Thymus (tissue), 11 donors: ENCODE measurements around the gene MIS18A. TPM values are rescaled to one million over a fixed set of nuclear protein-coding genes. Genes with fewer than 3 reads are reported as not detected.

Experiments
- DNase-seq, 9 donors: peaks; one replicate each; pipeline ENCODE4 v3.0.0-alpha.2; 2013; ENCODE audit warnings: low spot score in 9 of 9, low read depth in 6 of 9, missing footprints in 1 of 9
- H3K27ac ChIP-seq, 2 donors: one replicate each; pipeline ENCODE4 v1.5.1; 2013; ENCODE audit warnings: control low read depth in 1 of 2, low read depth in 1 of 2, low read length in 1 of 2, mild to moderate bottlenecking in 1 of 2, moderate library complexity in 1 of 2
- H3K27me3 ChIP-seq, 2 donors: one replicate each; pipeline ENCODE4 v1.5.1; 2013; ENCODE audit warnings: low read length in 1 of 2; ENCODE audit not compliant: control insufficient read depth in 2 of 2, insufficient read depth in 1 of 2
- H3K36me3 ChIP-seq, 2 donors: one replicate each; pipeline ENCODE4 v1.5.1; 2013; ENCODE audit warnings: low read length in 1 of 2, mild to moderate bottlenecking in 1 of 2, moderate library complexity in 1 of 2; ENCODE audit not compliant: control insufficient read depth in 2 of 2, insufficient read depth in 2 of 2
- H3K4me1 ChIP-seq, 2 donors: one replicate each; pipeline ENCODE4 v1.5.1; 2013; ENCODE audit warnings: low read length in 2 of 2; ENCODE audit not compliant: control insufficient read depth in 2 of 2, insufficient read depth in 2 of 2
- H3K4me3 ChIP-seq, 2 donors: one replicate each; pipeline ENCODE4 v1.5.1; 2013; ENCODE audit warnings: low read length in 2 of 2, control low read depth in 1 of 2, mild to moderate bottlenecking in 1 of 2
- H3K9me3 ChIP-seq, 2 donors: one replicate each; pipeline ENCODE4 v1.5.1; 2013; ENCODE audit warnings: low read length in 1 of 2, mild to moderate bottlenecking in 1 of 2; ENCODE audit not compliant: control insufficient read depth in 2 of 2, insufficient read depth in 1 of 2
- WGBS: extraction: QIAGEN DNeasy Blood & Tissue Kit; methylation state at CpG from one replicate; pipeline ENCODE4 v1.1.7; 2013; 5-methylcytosine and 5-hydroxymethylcytosine counted together
- polyA plus RNA-seq: library from polyadenylated mRNA; stranded (reverse); fragments of 200-250 nt; gene quantifications from one replicate; pipeline ENCODE4 v1.2.3, GENCODE V29; 2013
- total RNA-seq: library from RNA; stranded (reverse); fragments of 120-200 nt; gene quantifications from one replicate; pipeline ENCODE4 v1.2.4, GENCODE V29; 2013
- donor health status: healthy.

The MIS18A gene
- total and polyA plus RNA-seq, 2 donors, result 12.5 to 16.5 TPM

DNA sequence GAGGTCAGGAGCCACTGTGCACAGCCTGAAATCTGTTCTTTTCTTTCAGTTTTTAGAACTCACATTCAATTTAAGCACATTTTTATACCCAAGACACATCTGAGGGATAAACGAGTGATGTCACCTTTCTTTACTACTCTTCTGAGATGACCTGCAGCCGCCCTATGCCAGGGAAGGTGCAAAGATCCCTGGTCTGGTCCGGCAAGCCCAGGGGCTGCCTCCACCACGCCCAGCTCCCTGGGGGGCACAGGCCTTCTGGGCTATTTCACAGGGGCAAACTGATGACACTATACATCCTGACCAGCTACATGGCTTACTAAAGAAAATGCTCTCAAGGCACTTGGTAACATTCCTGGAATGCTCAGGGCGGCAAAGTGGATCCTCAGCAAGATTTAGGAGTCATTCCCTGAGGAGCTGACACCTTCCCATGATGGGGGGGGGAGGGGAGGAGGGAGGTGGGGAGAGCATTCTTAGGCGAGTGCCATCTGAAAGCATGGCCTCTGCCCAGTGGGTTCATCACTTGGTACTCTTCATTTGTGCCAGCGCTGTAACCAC, 31.1 kb upstream of the MIS18A start:
- DNase-seq, result no peak
- Histone ChIP-seq H3K9me3 (no peaks in the 10 kb centered on the region), H3K4me3 (no peak overlapping the region), H3K27ac (no peak overlapping the region), H3K27me3 (no peaks in the 10 kb centered on the region), H3K36me3 (peaks cover 11 to 18% of the 10 kb centered on the region in 2 donors), H3K4me1 (no peaks in the 10 kb centered on the region)
- 97% methylated on average over 7 of the region's 7 CpGs for WGBS

DNA sequence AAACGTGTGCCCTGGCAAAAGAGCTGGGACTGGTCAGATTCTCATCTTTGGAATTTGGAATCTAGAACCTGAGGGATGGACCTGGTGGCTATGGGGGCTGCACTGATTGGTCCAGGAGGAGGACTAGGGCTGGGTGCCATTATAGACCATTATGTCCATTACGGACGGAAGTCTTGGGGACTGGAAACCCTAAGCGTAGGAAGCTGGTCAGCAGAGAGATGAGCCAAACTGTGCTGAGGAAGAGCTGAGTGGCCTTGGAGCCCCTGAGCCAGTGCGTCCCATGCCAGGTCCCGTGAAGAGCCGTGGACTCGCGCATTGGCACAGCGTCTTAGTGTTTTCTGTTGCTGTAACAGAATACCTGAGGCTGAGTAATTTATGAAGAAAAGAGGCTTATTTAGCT, 29.8 kb upstream of the MIS18A start:
- WGBS, result 97% methylated on average over 10 of the region's 10 CpGs
- H3K4me3 ChIP-seq, result no peak overlapping the region
- no peaks in the 10 kb centered on the region for H3K4me1 ChIP-seq
- H3K27me3 ChIP-seq, result no peaks in the 10 kb centered on the region
- peaks cover 6 to 12% of the 10 kb centered on the region in 2 donors for H3K36me3 ChIP-seq
- DNase-seq, result no peak
- H3K9me3 ChIP-seq, result no peaks in the 10 kb centered on the region
- no peak overlapping the region for H3K27ac ChIP-seq

DNA sequence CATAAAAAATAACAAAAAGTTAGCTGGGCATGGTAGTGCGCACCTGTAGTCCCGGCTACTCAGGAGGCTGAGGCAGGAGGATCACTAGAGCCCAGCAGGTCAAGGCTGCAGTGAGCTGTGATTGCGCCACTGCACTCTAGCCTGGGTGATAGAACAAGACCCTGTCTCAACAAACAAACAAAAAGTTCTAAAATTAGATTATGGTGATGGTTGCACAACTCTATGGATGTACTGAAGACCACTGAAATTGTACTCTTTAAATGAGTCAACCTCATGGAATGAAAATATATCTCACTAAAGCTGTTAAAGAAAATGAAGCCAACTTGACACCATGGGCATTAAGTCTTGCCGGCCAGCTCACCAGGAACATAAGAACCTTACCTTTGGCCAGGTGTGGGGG, 28.9 kb upstream of the MIS18A start:
- Histone ChIP-seq H3K27me3 (no peaks in the 10 kb centered on the region), H3K4me1 (no peaks in the 10 kb centered on the region), H3K36me3 (peaks cover 2 to 12% of the 10 kb centered on the region in 2 donors), H3K27ac (no peak overlapping the region), H3K4me3 (no peak overlapping the region), H3K9me3 (no peaks in the 10 kb centered on the region)
- 98% methylated on average over 4 of the region's 4 CpGs for WGBS
- DNase-seq, result no peak

DNA sequence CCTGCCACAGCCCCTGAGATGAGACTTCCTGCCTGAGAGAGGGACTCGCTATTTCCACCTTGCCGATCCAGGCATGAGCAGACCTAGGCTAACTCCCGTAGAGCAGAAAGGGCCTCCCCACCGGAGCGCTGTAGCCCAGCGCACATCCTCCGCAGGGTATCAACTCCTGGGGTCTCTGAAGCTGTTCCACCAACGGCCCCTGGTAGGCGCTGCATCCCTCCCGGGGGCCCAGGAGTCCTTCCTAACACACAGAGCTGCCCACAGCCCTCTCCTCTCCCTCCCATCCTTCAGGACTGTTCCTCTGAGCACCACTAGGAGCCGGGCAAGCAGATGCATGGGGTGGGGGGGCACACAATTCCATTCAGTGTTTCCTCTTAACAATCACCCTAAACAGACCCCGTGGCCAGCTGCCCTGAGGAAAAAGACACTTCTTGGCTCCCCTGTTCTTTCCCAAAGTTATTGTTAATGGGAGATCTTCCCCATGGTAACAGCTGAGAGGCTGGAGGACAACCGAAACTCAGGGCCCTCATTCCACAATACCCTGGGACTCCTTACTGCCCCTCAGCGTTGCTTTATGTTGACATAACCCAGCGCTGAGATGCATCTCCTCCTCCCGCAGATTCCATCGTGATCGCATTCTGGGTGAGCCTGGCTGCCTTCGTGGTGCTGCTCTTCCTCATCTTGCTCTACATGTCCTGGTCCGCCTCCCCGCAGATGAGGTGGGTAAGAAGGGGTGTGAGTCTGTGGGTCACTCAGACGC, 27.4 kb upstream of the MIS18A start:
- no peak for DNase-seq
- no peaks in the 10 kb centered on the region for H3K27me3 ChIP-seq
- H3K36me3 ChIP-seq, result peaks cover 0 to 2% of the 10 kb centered on the region in 2 donors
- 89% methylated on average over 22 of the region's 22 CpGs for WGBS
- H3K9me3 ChIP-seq, result no peaks in the 10 kb centered on the region
- H3K4me3 ChIP-seq, result no peak overlapping the region
- H3K4me1 ChIP-seq, result no peaks in the 10 kb centered on the region
- H3K27ac ChIP-seq, result no peak overlapping the region

DNA sequence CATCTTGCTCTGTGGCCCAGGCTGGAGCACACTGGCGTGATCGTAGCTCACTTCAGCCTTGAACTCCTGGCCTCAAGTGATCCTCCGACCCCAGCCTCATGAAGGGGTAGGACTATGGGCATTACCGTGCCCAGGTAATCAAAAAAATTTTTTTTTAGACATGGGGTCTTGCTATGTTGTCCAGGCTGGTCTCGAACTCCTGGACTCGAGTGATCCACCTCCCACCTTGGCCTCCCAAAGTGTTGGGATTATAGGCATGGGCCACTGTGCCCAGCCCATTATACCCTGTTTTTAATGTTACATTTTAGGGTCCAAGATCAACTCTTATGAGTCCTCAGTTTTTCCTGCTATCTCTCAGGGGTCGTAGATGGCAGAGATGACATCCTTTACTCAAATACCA, 26.1 kb upstream of the MIS18A start:
- H3K9me3 ChIP-seq, result no peaks in the 10 kb centered on the region
- no peaks in the 10 kb centered on the region for H3K27me3 ChIP-seq
- no peak for DNase-seq
- no peaks in the 10 kb centered on the region for H3K4me1 ChIP-seq
- no peak overlapping the region for H3K4me3 ChIP-seq
- no peak overlapping the region for H3K27ac ChIP-seq
- H3K36me3 ChIP-seq, result peaks cover 0 to 2% of the 10 kb centered on the region in 2 donors
- 98% methylated on average over 7 of the region's 7 CpGs for WGBS

DNA sequence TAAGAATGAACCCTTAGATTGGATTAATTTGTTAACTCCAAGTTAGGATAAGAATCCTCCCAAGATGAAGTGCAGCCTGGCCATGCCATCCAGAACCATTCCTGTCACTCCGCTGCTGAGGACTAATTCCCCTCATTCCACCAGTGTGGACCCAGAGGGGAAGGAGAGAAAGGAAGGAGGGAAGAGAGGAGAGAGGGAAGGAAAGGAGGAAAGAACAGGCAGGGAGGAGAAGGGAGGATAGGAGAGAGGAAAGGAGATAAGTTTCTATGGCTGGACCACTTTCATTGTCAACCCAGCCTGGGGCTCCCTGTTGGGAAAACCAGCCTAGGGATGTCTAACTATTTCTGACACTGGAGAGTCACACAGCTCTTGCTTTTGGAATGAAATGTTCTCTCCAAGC, 24.5 kb upstream of the MIS18A start:
- 100% methylated on average over 1 of the region's 1 CpG for WGBS
- Histone ChIP-seq H3K36me3 (peaks cover 0 to 2% of the 10 kb centered on the region in 2 donors), H3K27ac (no peak overlapping the region), H3K27me3 (no peaks in the 10 kb centered on the region), H3K4me1 (no peaks in the 10 kb centered on the region), H3K9me3 (no peaks in the 10 kb centered on the region), H3K4me3 (no peak overlapping the region)
- no peak for DNase-seq

DNA sequence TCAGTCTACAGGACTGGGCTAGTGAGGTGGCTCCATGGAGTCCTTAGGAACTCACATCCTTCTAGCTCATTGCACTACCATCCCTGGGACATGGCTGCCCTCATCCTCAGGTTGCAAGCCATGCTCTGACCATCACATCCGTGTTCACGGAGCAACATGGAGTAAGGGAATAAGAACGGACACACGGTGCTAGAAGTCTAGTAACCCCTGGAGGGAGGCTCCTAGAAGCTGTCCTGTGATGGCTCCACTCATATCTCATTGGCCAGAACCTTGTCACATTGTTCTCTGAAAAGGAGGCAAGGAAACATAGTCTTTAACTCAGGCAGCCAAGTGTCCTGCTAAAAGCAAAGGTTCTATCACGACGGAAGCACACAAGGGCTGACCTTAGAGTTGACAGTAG, 23.7 kb upstream of the MIS18A start:
- WGBS, result 98% methylated on average over 6 of the region's 6 CpGs
- H3K4me1 ChIP-seq, result no peaks in the 10 kb centered on the region
- no peaks in the 10 kb centered on the region for H3K36me3 ChIP-seq
- no peak overlapping the region for H3K27ac ChIP-seq
- no peaks in the 10 kb centered on the region for H3K27me3 ChIP-seq
- H3K4me3 ChIP-seq, result no peak overlapping the region
- DNase-seq, result no peak
- no peaks in the 10 kb centered on the region for H3K9me3 ChIP-seq

DNA sequence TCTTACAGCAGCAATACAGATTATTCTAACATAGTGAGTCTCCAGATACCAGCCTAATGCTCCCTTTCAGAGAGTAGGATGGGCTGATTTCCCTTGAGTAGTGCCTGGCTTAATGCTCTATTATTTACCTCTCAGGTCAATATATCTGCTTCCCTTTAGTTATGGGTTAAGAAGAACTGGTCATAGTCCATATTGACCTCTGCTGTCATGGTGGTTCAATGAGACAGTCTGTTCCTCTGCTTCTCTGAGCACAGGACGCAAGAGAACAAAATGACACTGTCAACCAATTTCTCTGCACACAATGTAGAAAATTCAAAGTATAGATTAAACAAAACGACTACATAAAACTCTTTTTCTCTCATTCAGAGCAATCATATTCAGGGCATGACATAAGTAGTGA, 22.7 kb upstream of the MIS18A start:
- Histone ChIP-seq H3K4me1 (no peaks in the 10 kb centered on the region), H3K4me3 (no peak overlapping the region), H3K27me3 (no peaks in the 10 kb centered on the region), H3K9me3 (no peaks in the 10 kb centered on the region), H3K36me3 (no peaks in the 10 kb centered on the region), H3K27ac (no peak overlapping the region)
- WGBS, result 97% methylated on average over 2 of the region's 2 CpGs
- no peak for DNase-seq

DNA sequence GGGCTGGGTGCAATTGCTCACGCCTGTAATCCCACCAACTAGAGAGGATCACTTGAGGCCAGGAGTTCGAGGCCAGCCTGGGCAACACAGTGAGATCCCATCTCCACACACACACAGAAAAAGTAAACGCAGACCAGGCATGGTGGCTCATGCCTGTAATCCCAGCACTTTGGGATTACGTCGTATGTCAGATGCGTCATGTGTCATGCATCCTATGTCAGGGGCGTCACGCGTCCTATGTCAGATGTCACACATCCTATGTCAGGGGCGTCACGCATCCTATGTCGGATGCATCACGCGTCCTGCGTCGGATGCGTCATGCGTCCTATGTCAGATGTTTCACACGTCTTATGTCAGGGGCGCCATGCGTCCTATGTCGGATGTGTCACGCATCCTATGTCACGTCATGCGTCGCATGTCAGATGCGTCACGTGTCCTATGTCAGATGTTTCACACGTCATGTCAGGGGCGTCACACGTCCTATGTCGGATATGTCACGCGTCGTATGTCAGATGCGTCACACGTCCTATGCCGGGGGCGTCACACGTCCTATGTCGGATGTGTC, 21.4 kb upstream of the MIS18A start:
- no peak for DNase-seq
- no peaks in the 10 kb centered on the region for H3K9me3 ChIP-seq
- no peaks in the 10 kb centered on the region for H3K36me3 ChIP-seq
- H3K27me3 ChIP-seq, result no peaks in the 10 kb centered on the region
- H3K27ac ChIP-seq, result no peak overlapping the region
- H3K4me1 ChIP-seq, result no peaks in the 10 kb centered on the region
- WGBS, result 95% methylated on average over 41 of the region's 41 CpGs
- no peak overlapping the region for H3K4me3 ChIP-seq
